Hematopoietic multipotent progenitor cell (in vitro differentiated cells): ENCODE data around the gene MVB12B. TPM values are rescaled to one million over a fixed set of nuclear protein-coding genes. Genes with fewer than 3 reads are reported as not detected.

Experiments
- DNase-seq, 3 donors: peaks; one replicate each; pipeline ENCODE4 v3.0.0-alpha.2; 2011 to 2015; ENCODE audit warnings: low read depth in 2 of 3, low spot score in 2 of 3
- total RNA-seq: library from RNA; depleted of rRNA; stranded (reverse); fragments of >200 nt; gene quantifications from one replicate; pipeline ENCODE4 v1.2.3, GENCODE V29; 2012

Gene MVB12B
- total RNA-seq, 1 donor = 8.9 TPM

GRCh38 chr9:126482361-126483044 is 155.9 kb downstream of the MVB12B start:
- no peak for DNase-seq

- no peak for DNase-seq
Observed at GRCh38 chr9:126483468-126484073, 156.9 kb downstream of the MVB12B start.

GRCh38 chr9:126485662-126486061 is 159.0 kb downstream of the MVB12B start:
- no peak for DNase-seq

- no peak for DNase-seq
Observed at GRCh38 chr9:126486276-126486675, 159.6 kb downstream of the MVB12B start.

GRCh38 chr9:126487856-126488255 is 161.2 kb downstream of the MVB12B start:
- no peak for DNase-seq

GRCh38 chr9:126488310-126488709 is 161.7 kb downstream of the MVB12B start:
- no peak for DNase-seq

- DNase-seq = no peak
Observed at GRCh38 chr9:126488881-126489404, 162.3 kb downstream of the MVB12B start.

GRCh38 chr9:126489581-126490213 is 163.1 kb downstream of the MVB12B start:
- DNase-seq = no peak

GRCh38 chr9:126490214-126490631 is 163.6 kb downstream of the MVB12B start:
- DNase-seq = peak in 1 of 3 donors; percentile 37

- DNase-seq = peak; percentile 52 to 76 (median 54)
Observed at GRCh38 chr9:126490871-126491567, 164.4 kb downstream of the MVB12B start.

- DNase-seq = no peak
Observed at GRCh38 chr9:126491568-126491879, 164.9 kb downstream of the MVB12B start.

- DNase-seq = no peak
Observed at GRCh38 chr9:126491949-126492348, 165.3 kb downstream of the MVB12B start.

GRCh38 chr9:126494264-126494663 is 167.6 kb downstream of the MVB12B start:
- DNase-seq = no peak

GRCh38 chr9:126494746-126495145 is 168.1 kb downstream of the MVB12B start:
- DNase-seq = no peak

GRCh38 chr9:126495411-126496180 is 169.0 kb downstream of the MVB12B start:
- no peak for DNase-seq

GRCh38 chr9:126496181-126496576 is 169.6 kb downstream of the MVB12B start:
- DNase-seq = no peak

- DNase-seq = no peak
Observed at GRCh38 chr9:126496781-126497659, 170.4 kb downstream of the MVB12B start.

- DNase-seq = peak in 2 of 3 donors; percentile 73 to 87
Observed at GRCh38 chr9:126497660-126498275, 171.1 kb downstream of the MVB12B start.

- no peak for DNase-seq
Observed at GRCh38 chr9:126498331-126498730, 171.7 kb downstream of the MVB12B start.
